Colonic mucosa (tissue), 4 donors: ENCODE measurements around the gene SLC26A2. TPM values are rescaled to one million over a fixed set of nuclear protein-coding genes. Genes with fewer than 3 reads are reported as not detected.

Source experiments
- DNase-seq: peaks from one replicate; pipeline ENCODE4 v3.0.0-alpha.2; 2020
- H3K27ac ChIP-seq: fragments of 200-600 bp; one replicate; pipeline ENCODE4 v1.8.0; 2021
- H3K27me3 ChIP-seq: fragments of 200-600 bp; one replicate; pipeline ENCODE4 v1.8.0; 2021
- H3K36me3 ChIP-seq: fragments of 200-600 bp; one replicate; pipeline ENCODE4 v1.8.0; 2021
- H3K4me1 ChIP-seq: fragments of 200-600 bp; one replicate; pipeline ENCODE4 v1.8.0; 2021; ENCODE audit warnings: mild to moderate bottlenecking
- H3K4me3 ChIP-seq: fragments of 200-600 bp; one replicate; pipeline ENCODE4 v1.8.0; 2021
- H3K9ac ChIP-seq, 2 donors: one replicate each; pipeline ENCODE4 v1.7.0; 2013; ENCODE audit warnings: control low read depth in 2 of 2, low read depth in 2 of 2, low read length in 2 of 2
- H3K9me3 ChIP-seq: fragments of 200-600 bp; one replicate; pipeline ENCODE4 v1.8.0; 2021
- intact Hi-C: fragments of 100-400 bp; cut with DNase I; formaldehyde crosslinking; loops from one replicate; pipeline ENCODE4 v1.14.1; 2022
- total RNA-seq, 2 donors: library from RNA; stranded (reverse); fragmentation: NEBNext Ultra II Directional in 1 of 2; extraction: Animal tissue kit (Norgen Biotek cat#: 25700) in 1 of 2; gene quantifications; one replicate each; pipeline ENCODE4 v1.2.1, GENCODE V29; 2021
- TF ChIP-seq, protein P1 (sequence below): fragments of 200-600 bp; IDR thresholded peaks from one replicate; pipeline ENCODE4 v1.8.0; 2022; ENCODE audit warnings: antibody characterized with exemption, mild to moderate bottlenecking
- donor health status: healthy.
- donor health status: DM: no; HTN: no; CAD: no.
- donor health status: DM: no; HTN: no; CAD: no.

SLC26A2 gene
- total RNA-seq, 2 donors from 2014 or later: 339 to 770 TPM

DNA sequence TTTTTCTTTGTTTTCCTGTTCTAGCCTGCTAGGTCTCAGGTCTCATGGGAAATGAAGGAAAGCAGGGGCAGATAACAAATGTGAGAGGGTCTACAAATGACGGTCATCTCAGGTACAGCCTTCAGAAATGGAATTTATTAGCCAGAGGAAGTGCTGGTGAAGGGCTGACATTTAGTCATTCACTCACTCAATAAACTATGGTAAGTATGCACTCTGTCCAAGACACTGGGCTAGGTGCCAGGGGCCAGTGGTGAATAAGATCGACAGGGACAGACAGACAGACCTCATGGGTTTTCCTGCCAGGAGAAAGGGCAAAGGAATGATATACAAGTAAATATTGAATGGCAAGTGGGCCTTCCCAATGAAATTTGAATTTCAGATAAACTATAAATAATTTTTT is 22.3 kb upstream of the SLC26A2 start:
- Histone ChIP-seq H3K27ac (peak overlapping the region; percentile 35), H3K36me3 (no peaks in the 10 kb centered on the region), H3K27me3 (no peaks in the 10 kb centered on the region), H3K4me3 (no peak overlapping the region), H3K9ac (peak overlapping the region in 1 of 2 donors; percentile 73), H3K4me1 (peaks cover 9% of the 10 kb centered on the region), H3K9me3 (no peaks in the 10 kb centered on the region)
- intact Hi-C loops: no loop called here
- DNase-seq: peak; percentile 86
- TF ChIP-seq, protein P1, sequence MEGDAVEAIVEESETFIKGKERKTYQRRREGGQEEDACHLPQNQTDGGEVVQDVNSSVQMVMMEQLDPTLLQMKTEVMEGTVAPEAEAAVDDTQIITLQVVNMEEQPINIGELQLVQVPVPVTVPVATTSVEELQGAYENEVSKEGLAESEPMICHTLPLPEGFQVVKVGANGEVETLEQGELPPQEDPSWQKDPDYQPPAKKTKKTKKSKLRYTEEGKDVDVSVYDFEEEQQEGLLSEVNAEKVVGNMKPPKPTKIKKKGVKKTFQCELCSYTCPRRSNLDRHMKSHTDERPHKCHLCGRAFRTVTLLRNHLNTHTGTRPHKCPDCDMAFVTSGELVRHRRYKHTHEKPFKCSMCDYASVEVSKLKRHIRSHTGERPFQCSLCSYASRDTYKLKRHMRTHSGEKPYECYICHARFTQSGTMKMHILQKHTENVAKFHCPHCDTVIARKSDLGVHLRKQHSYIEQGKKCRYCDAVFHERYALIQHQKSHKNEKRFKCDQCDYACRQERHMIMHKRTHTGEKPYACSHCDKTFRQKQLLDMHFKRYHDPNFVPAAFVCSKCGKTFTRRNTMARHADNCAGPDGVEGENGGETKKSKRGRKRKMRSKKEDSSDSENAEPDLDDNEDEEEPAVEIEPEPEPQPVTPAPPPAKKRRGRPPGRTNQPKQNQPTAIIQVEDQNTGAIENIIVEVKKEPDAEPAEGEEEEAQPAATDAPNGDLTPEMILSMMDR: no peak

DNA sequence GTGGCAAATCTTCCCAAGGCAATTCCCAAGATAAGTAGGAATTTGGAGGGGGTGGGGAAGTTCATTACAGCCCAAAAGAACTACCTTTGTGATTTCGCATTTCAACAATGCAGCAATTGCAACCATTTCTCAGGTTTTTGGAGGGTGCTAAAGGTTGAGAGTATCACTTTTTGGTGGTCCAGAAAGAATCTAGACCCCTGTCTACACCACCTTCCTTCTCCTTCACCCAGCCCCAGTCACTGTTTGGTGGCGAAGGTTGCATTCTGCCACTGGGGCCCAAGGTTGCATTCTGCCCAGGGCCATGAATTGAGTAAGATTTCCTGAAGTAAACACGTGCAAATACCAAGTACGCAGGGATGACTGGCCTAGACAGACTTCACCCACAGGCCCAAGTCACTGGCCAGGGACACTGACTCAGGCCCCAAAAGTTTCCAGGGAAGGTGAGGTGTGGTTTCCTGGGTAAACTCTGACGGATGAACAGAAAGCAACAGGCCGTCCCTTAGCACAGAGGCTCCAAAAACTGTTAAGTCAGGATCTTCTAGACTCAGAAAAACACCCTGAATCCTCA is 21.7 kb upstream of the SLC26A2 start:
- H3K4me3 ChIP-seq: no peak overlapping the region
- peaks cover 9% of the 10 kb centered on the region for H3K4me1 ChIP-seq
- TF ChIP-seq, protein P1: no peak
- no peaks in the 10 kb centered on the region for H3K9me3 ChIP-seq
- intact Hi-C loops: no loop called here
- H3K27me3 ChIP-seq: no peaks in the 10 kb centered on the region
- peak overlapping the region in 1 of 2 donors; percentile 55 for H3K9ac ChIP-seq
- H3K36me3 ChIP-seq: no peaks in the 10 kb centered on the region
- H3K27ac ChIP-seq: peak overlapping the region; percentile 18
- DNase-seq: no peak

DNA sequence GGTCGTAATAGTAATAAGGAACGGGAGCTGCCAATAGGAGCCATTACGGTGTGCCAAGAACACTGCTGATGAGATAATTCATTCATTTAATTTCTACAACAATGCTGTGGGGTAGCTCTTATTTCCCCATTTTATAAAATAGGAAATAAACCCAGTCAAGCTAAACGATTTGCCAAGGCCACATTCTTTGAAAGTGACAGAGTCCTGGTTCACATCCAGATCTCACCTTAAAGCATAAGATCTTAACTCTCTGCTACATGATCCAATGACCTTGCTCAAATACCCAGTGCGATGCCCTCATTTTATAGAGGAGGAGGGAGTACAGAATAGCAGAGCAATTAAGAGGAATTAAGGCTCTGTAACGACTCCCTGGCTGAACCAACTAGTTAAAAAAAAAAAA is 21.0 kb upstream of the SLC26A2 start:
- Histone ChIP-seq H3K27ac (peak overlapping the region; percentile 18), H3K9me3 (no peaks in the 10 kb centered on the region), H3K4me3 (no peak overlapping the region), H3K36me3 (no peaks in the 10 kb centered on the region), H3K4me1 (peaks cover 9% of the 10 kb centered on the region), H3K9ac (peak overlapping the region in 1 of 2 donors; percentile 55), H3K27me3 (no peaks in the 10 kb centered on the region)
- intact Hi-C loops: no loop called here
- no peak for DNase-seq
- TF ChIP-seq, protein P1: no peak

DNA sequence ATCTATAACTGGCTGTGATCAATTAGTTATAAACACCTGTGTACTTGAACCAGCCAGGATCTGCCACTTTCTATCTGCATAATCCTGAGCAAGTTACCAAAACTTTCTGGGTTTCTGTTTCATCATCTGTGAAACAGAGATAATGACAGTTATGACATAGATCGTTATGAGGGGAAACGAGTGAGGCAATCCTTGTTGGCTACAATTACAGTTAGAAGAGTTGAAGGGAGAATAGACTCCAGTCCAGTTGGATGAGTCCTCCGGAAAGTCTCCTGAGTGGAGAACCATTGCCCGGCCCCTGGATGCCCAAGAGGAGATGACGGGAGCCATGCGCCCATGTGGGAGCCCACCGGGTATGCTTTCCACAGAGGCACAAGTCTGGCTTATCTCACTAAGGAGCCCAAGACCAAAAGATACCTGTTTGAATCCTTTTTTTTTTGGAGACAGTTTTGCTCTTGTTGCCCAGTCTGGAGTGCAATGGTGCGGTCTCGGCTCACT is 20.4 kb upstream of the SLC26A2 start:
- H3K9ac ChIP-seq: no peak overlapping the region
- no peaks in the 10 kb centered on the region for H3K36me3 ChIP-seq
- no peaks in the 10 kb centered on the region for H3K9me3 ChIP-seq
- intact Hi-C loops: no loop called here
- TF ChIP-seq, protein P1: no peak
- H3K27ac ChIP-seq: peak overlapping the region; percentile 18
- DNase-seq: no peak
- no peak overlapping the region for H3K4me3 ChIP-seq
- H3K27me3 ChIP-seq: no peaks in the 10 kb centered on the region
- peaks cover 9% of the 10 kb centered on the region for H3K4me1 ChIP-seq

DNA sequence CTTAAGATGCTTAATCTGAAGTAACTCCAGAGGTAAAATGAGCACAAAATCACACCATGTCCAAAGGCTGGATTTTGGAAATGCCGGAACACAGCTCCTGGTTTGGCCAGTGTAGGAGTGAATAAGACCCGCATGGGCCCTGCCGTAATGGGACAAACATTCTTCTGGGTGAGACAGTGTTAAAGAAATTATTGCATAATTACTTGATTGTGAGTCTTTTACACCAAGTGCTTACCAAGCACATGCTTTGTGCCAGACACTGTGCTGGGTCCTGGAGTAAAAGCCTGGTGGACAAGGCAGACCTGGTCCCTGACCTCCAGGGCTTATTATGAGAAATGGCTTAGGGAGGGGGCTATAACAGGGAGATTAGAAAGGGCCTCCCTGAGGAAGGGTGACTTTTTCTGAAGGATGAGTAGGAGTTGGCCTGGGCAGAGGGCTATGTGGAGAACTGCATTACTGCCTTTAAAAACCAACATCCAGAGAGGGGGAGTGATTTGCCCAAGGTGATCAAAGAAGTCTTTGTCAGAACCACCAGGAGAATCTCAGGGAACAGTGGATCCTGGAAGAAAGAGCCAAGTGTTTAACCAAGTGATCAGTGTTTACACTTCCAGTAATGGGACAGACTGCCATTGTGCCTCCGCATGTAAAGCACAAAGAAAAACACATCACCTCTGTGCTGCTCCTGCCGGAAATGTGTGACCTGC is 19.5 kb upstream of the SLC26A2 start:
- Histone ChIP-seq H3K36me3 (no peaks in the 10 kb centered on the region), H3K4me3 (no peak overlapping the region), H3K27me3 (no peaks in the 10 kb centered on the region), H3K9me3 (no peaks in the 10 kb centered on the region), H3K27ac (no peak overlapping the region), H3K9ac (peak overlapping the region in 1 of 2 donors; percentile 28), H3K4me1 (peaks cover 9% of the 10 kb centered on the region)
- DNase-seq: no peak
- TF ChIP-seq, protein P1: no peak
- intact Hi-C loops: no loop called here
